Left hindlimb (tissue), 1 donor: ENCODE measurements around the gene CLEC3A.
A peak's percentile ranks its signal among the peaks of the same experiment; 100 is the strongest.
"Not testable (repeated sequence)": the region's sequence is repeated elsewhere in the genome, so short reads cannot be mapped to it uniquely, and the experiment has no call there.

Experiments used
- DNase-seq: peaks from one replicate; pipeline ENCODE4 v3.0.0-alpha.2; 2018

The CLEC3A gene

GRCh38 chr16:78022347-78023060 lies at the start of gene CLEC3A:
Gene CLEC3A (plus strand): TSS chr16:78022548. CDS start chr16:78022627, 79 bp downstream.
- no peak for DNase-seq

GRCh38 chr16:77974883-77975282 lies 47.5 kb upstream of the CLEC3A start:
- no peak for DNase-seq

GRCh38 chr16:77975942-77976341 lies 46.4 kb upstream of the CLEC3A start:
- no peak for DNase-seq

- no peak for DNase-seq
These were observed 45.0 kb upstream of the CLEC3A start for GRCh38 chr16:77977339-77977738.

- DNase-seq, result no peak
These were observed 37.2 kb upstream of the CLEC3A start for GRCh38 chr16:77985111-77985510.

GRCh38 chr16:77986011-77986740 lies 36.2 kb upstream of the CLEC3A start:
- no peak for DNase-seq

GRCh38 chr16:77987810-77988209 lies 34.5 kb upstream of the CLEC3A start:
- DNase-seq, result no peak

GRCh38 chr16:77989846-77990245 lies 32.5 kb upstream of the CLEC3A start:
- DNase-seq, result no peak

GRCh38 chr16:77991701-77992100 lies 30.6 kb upstream of the CLEC3A start:
- no peak for DNase-seq

- DNase-seq, result not testable (repeated sequence)
These were observed 30.0 kb upstream of the CLEC3A start for GRCh38 chr16:77992381-77992780.

GRCh38 chr16:77993111-77993985 lies 29.0 kb upstream of the CLEC3A start:
- peak; percentile 50 for DNase-seq

GRCh38 chr16:77995843-77996455 lies 26.4 kb upstream of the CLEC3A start:
- DNase-seq, result no peak

- no peak for DNase-seq
These were observed 23.9 kb upstream of the CLEC3A start for GRCh38 chr16:77998350-77999023.

- DNase-seq, result no peak
These were observed 20.8 kb upstream of the CLEC3A start for GRCh38 chr16:78001451-78002025.

- peak; percentile 78 for DNase-seq
These were observed 19.3 kb upstream of the CLEC3A start for GRCh38 chr16:78002915-78003538.

GRCh38 chr16:78004517-78004916 lies 17.8 kb upstream of the CLEC3A start:
- no peak for DNase-seq

- DNase-seq, result no peak
These were observed 16.5 kb upstream of the CLEC3A start for GRCh38 chr16:78005881-78006280.

GRCh38 chr16:78007121-78007520 lies 15.2 kb upstream of the CLEC3A start:
- DNase-seq, result no peak

GRCh38 chr16:78024159-78024558 lies 1.8 kb downstream of the CLEC3A start:
- DNase-seq, result no peak

GRCh38 chr16:78025631-78026030 lies 3.3 kb downstream of the CLEC3A start:
- DNase-seq, result no peak

GRCh38 chr16:78028018-78028417 lies 5.7 kb downstream of the CLEC3A start:
- DNase-seq, result no peak
